Mucosa of gallbladder (tissue), 1 donor: ENCODE measurements around the gene CEACAM4. TPM values are rescaled to one million over a fixed set of nuclear protein-coding genes. Genes with fewer than 3 reads are reported as not detected.
"Not testable (repeated sequence)": the region's sequence is repeated elsewhere in the genome, so short reads cannot be mapped to it uniquely, and the experiment has no call there.

ENCODE experiments used
- DNase-seq: peaks from one replicate; pipeline ENCODE4 v3.0.0-alpha.2; 2020; ENCODE audit warnings: low spot score
- total RNA-seq: library from RNA; stranded (reverse); gene quantifications from one replicate; pipeline ENCODE4 v1.2.1, GENCODE V29; 2021
- donor health status: DM: no; HTN: no; CAD: no.

The CEACAM4 gene
- 0.35 TPM for total RNA-seq

DNA sequence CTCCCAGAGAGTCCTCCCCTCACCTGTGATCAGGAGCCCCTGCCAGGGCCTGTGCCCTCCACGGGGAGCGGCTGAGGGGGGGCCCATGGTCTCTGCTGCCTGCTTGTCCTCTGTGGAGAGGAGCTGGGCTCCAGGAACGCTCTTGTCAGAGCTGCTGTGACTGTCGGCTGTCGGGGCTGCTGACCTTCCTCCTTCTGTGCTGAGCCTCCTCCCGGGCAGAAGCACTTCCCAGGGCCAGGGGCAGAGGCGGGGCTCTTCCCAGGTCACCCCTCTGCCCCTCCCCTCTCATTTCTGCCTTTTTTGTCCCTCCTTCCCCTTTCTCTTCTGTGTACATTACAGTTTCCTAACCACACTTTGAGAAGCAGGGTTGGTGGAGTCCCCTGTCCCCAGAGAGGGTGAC is at the start of gene CEACAM4:
Gene CEACAM4, minus strand, starts transcription at position 198 of the 400 bp plus-strand sequence. Its CDS starts 111 bp downstream, at position 87.
- no peak for DNase-seq

DNA sequence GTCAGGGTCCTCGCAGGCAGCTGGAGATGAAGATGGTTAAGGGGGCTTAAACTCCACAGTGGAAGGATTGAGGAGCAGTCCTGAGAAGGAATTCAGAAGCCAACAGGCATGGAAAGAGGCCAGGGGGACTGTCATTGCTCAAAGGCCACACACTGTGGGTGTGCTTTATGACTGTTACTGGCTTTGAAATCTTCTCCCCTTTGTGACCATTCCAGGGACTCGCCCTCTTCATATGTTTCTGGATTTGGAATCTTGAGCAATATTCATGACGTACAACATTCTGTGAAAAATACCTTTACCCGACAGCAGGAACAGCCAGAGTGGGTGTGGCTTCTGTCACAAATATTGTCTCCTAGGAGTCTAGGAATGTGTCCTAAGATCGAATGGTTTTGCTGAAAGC is 44.6 kb upstream of the CEACAM4 start:
- DNase-seq = no peak

DNA sequence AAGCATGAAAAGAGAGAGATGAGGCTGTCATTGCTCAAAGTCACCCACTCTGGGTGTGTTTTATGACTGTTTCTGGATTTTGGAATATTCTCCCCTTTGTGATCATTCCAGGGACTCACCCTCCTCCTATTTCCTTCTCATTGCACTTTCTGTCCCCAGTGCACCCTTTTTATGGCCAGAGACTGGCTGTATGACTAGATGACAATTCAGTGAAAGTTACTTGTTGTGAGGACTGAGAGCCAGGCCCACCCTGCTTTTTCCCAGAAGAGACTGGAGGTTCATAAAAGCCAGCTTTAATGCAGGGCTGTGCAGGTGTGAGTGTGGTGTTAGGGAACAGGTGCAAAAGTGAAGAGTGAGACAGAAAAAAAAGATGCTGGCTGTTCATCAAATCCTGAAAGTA is 43.9 kb upstream of the CEACAM4 start:
- no peak for DNase-seq

DNA sequence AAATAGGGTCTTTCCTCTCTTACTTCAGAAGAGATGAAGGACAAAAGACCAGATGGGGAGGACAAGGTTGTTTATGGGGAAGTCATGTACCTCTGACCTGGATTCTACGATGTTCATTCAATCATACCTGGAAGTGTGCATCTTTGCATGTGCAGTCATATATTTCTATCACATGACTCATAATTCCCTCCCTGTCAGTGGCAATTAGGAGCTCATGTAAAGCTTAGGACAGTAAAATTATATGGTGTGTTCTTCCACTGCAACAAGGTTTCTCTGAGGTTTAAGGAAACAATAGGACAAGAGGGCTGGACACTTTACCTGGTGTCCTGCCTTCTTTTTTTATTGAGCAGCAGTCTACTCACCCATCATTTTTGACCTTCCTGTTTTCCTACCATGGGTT is 41.4 kb upstream of the CEACAM4 start:
- DNase-seq = no peak

DNA sequence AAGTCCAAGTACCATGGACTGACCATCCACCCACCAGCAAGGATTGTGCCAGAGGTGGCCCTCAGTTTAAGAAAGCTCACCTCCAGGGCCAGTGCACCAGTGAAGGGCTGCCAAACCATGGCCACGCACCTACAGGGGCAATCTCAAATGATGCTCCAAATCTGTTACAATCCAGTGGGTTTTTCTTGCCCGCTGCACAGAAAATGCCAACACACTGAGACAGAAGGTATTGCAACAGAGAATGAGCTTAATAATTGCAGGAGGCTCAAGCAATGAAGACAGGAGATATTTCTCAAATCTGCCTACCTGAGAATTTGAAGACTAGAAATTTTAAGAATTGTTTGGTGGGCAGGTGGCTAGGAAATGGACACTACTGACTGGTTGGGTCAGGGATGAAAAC is 39.2 kb upstream of the CEACAM4 start:
- DNase-seq = no peak

DNA sequence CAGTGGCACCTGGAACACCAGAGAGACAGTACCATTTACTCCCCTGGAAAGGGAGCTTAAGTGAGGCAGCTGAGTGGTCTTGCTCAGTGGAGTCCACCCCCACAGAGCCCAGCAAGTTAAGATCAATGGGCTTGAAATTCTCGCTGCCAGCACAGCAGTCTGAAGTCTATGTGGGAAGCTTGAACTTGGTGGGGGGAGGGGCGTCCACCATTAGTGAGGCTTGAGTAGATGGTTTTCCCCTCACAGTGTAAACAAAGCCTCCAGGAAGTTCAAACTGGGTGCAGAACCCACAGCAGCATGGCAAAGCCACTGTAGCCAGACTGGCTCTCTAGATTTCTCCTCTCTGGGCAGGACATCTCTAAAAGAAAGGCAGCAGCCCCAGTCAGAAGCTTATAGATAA is 30.3 kb upstream of the CEACAM4 start:
- DNase-seq = peak; percentile 37

DNA sequence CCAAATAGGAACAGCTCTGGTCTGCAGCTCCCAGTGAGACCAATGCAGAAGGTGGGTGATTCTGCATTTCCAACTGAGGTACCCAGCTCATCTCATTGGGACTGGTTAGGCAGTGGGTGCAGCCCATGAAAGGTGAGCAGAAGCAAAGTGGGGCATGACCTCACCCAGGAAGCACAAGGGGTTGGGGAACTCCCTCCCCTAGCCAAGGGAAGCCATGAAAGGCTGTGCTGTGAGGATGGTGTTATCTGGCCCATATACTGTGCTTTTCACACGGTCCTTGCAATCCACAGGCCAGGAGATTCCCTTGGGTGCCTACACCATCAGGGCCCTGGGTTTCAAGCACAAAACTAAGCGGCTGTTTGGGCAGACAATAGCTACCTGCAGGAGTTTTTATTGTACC is 29.9 kb upstream of the CEACAM4 start:
- not testable (repeated sequence) for DNase-seq

DNA sequence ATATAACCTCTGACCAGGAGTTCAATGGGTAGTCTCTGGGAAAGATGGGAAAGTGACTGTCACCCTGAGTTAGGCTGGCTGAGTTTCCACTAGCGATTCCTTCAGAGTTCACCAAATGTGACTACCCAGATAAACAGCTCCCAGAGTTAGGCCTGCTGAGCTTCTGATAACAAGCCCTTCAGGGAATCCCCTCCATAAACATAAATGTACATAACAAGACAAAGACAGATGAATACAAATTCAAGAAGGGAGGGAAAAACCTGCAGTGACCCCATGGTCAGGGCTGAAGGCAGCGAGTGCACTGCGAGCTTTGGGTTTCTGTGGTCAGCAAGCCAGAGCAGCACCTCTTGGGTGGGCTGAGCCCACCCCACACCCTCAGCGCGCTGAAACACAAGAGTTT is 25.4 kb upstream of the CEACAM4 start:
- DNase-seq = no peak

DNA sequence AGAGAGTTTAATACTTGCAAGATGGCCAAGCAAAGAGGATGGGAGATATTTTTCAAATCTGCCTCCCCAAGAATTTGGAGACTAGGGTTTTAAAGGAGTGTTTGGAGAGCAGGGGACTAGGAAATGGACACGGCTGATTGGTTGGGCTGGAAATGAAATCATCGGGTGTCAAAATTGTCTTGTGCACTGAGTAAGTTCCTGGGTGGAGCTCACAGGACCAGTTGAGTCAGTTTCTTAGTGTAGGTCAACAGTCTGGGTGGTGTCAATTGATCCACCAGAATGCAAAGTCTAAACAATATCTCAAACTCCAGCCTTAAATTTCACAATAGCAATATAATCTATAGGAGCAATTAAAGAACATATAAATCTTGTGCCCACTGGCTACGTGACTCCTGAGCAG is 23.0 kb upstream of the CEACAM4 start:
- peak; percentile 68 for DNase-seq

DNA sequence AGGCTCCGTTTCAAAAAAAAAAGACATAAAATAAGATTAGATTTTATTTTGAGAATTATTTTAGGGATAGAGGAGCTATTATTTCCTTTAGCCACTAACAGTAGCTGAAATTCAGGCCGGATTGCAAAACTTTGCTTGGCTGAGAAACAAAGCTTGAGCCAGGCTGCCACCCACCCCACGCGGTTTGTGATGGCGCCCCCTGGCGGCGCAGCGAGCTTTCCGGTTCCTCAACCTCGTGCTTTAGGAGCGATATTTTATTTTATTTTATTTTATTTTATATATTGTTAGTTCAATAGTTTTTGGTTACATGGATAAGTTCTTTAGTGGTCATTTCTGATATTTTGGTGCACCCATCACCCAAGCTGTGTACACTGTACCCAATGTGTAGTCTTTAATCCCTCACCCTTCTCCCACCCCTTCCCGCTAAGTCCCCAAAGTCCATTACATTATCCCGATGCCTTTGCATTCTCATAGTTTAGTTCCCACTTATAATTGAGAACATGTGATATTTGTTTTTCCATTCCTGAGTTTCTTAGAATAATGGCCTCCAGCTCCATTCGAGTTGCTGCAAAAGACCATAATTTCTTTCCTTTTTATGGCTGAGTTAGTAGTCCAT is 19.8 kb upstream of the CEACAM4 start:
- no peak for DNase-seq

DNA sequence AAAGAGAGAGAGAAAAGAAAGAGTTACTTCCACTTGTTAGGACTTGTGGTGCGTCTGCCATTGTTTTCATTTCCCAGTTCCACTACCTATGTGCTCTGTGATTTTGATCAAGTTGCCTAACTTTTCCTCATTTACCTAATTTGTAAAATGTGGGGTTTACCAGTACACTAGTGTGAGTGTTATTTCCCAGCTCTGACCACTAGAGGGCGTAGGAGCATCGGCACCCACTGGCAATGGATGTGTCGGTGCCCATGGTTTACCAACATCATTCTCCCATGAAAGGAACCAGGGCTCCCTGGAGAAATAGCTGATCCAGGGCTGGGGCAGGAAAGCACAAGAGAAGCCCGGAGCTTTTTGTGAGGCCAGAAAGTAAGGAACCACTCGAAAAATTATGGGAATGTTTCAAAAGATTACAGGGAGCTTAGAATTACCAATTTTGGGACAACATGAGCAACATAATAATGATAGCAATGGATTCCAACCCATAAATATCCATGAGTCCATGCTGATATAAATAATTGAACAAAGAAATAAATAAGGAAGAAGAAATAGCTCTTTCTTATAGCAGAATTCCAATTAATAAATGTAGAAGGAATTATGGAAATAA is 15.1 kb upstream of the CEACAM4 start:
- DNase-seq = peak; percentile 78

DNA sequence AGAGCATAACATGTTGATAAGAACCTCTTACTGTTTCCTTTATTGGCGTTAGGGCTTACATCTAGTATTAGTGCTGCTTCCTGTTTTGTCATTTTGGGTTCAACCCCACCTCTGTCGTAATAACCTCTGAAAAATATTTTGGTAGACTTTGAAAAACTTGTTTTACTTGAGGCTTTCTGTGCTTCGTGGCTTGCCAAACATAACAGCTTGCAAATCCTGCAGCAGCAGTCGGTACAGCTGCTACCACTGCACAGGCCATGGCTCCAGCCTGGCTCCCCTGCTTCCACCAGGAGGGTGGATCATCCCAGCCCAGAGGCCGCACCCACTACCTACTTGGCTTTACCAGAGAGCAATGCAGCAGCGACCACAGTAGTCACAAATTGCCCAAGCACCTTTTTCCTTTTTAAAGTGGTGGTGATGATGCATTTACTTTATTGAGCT is 11.8 kb upstream of the CEACAM4 start:
- DNase-seq = no peak

DNA sequence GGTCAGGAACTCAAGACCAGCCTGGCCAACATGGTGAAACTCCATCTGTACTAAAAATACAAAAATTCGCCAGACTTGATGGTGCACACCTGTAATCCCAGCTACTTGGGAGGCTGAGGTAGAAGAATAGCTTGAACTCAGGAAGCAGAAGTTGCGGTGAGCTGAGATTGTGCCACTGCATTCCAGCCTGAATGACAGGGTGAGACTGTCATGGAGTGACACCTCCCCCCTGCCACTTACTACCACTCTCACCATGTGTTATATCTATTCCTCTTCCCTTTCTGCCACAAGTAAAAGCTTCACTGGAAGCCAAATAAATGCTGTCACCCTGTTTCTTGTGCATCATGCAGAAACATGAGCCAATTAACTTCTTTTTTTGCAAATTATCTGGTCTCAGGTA is 10.6 kb upstream of the CEACAM4 start:
- DNase-seq = no peak

DNA sequence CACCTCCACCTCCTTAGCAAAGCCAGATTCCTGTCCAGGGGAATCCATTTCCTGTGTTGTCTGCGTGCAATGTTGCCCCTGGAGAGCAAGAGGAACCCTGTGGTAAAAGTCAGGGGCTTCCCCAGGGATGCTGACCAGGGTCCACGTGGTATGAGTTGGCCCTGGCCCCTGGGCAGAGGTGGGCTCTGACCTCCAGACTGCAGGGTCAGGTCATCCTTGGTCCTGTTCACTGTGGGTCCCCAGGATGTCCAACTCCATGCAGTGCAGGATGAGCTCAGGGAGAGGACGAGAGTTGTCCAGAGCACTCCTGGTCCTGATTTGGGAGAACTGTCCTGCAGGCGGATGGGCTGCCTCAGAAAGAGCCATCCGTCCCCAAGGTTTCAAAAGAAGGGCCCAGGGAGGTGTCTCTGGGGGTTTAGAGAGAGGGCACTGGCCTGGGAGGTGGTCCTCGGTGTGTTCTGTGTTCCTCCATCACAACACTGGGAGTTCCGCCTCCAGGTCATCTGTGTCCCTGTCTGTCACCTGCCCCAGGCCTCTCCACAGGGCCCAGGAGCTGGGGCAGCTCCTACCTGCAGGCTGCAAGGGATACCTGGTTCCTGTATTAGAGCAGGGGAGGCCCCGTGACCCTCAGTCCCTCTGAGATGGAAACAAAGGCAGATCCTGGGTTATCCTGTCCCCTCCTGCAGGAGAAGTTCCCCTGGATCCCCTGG is 1.2 kb upstream of the CEACAM4 start:
- DNase-seq = no peak

DNA sequence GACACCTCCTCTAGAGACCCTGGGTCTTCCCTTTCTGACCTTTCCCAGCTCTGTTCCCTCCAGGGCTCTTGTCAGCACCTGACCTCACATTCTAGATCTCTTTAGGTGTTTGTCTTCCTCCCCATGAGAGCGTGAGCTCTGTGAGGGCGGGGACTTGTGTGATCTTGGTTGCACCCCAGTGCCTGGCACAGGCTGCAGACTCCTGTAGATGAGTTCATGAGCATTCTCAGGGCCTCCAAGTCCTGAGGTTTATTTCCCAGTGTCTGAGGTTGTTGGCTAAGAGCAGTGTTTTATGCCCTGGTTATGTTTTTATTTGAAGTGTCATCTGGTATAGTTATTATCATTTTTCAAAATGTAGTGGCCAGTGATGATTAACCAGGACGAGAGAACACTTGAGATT is 596 bp downstream of the CEACAM4 start:
- DNase-seq = peak; percentile 8

DNA sequence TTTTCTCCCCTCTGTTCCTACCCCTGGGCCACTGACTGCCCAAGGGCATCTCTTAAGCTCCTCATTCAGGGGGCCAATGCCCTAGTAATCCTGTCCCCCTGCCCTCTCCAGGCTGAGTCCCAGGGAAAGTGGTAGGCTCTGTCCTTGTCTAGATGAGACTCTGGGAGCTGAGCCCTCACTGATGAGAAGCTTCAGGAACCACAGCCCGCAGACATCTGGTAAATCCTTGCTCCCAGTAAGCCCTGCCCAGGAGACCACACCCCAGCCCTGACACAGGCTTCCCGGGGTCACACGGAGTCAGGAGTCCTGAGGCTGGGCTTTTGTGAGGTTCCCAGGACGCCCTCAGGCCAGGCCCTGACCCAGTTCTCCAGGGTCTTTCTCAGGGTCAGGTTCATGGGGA is 1.9 kb downstream of the CEACAM4 start:
- DNase-seq = no peak

DNA sequence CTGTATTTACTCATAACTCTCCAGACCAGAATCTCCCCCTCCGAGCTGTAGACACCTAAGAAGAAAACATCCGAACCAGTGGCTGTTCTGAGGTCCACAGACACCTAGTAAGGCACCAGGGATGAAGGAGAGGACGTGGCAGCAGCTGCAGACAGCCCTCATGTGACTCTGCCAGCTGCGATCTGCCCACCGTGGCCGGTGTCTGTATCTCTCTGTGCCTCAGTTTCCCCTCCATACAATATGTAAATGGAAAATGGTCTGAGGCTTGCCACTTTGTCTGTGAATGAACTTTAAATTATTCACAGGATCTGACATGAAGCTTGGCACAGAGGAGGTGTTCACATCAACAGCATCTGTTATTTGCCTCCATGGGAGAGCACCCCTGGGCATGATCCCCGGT is 2.4 kb downstream of the CEACAM4 start:
- no peak for DNase-seq

DNA sequence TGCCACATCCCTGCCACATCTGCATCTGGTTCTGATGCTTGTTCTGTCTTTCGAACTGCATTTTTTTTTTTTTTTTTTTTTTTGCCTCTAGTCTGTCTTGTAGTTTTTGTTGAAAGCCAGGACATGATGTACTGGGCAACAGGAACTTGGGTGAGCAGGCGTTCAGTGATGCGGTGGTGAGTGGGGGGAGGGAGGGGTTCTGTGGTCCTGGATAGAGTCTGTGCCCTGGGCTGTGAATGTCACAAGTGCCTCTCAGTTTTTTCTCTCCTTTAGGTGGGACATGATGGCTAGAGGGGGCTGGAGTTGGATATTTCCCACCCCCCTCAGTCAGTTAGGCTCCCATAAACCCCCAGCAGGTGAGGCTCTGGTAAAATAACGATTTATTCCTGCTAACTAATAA is 3.5 kb downstream of the CEACAM4 start:
- DNase-seq = no peak

DNA sequence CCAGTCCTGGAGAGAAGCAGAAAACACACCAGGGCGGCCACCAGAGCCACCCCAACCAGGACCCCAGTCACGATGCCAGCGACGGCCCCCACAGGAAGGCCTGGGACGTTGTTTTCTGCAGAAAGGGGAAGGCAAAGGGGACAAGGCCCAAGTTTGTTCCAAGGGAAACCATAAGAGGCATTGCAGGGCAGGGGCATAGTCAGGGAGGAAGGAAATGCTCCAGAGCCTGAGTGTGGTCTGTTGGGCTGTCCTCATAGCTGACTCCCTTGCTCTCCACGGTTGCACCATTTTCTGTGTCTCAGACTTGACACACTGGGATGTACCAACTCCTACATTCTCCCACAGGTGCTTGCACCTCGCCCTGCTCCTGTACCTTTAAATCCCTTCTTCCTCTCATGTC is 5.2 kb downstream of the CEACAM4 start:
- no peak for DNase-seq

DNA sequence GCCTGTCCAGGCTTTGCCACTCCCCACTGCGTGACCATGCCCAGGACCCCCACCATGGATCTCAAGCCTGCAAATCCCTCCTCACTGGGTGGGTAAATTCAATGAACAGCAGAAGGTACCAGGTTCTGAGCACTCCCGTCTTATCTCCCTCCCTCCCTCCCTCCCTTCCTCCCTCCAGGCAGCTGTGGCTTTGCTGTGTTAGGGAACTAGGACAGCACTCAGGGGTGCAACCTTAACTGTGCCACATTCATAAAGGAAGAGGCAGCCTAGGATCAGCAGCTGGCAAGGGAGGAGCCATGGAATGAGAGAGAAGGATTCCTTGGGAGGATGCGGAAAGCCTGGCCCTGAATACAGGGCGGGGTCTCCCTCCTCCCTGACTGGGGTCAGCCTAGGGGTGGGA is 5.6 kb downstream of the CEACAM4 start:
- DNase-seq = no peak

DNA sequence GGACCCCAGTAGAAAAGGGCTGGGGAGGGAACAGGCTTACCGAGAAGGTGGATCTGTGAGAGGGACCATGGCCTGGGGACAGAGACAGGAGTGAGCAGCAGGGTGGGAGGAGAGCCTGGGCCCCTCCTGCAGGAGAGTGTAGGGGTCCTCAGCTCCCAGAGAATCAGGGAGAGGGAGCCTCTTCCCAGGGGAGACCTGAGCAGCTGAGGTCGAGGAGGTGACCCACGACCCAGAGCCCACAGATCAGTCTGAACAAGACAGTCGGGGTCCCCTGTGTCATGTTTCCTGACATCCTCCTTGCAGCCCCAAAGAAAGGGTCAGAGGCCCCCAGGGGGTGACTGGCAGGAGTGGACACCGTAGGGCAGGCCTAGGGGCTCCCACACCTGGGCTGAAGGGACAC is 6.7 kb downstream of the CEACAM4 start:
- DNase-seq = no peak

DNA sequence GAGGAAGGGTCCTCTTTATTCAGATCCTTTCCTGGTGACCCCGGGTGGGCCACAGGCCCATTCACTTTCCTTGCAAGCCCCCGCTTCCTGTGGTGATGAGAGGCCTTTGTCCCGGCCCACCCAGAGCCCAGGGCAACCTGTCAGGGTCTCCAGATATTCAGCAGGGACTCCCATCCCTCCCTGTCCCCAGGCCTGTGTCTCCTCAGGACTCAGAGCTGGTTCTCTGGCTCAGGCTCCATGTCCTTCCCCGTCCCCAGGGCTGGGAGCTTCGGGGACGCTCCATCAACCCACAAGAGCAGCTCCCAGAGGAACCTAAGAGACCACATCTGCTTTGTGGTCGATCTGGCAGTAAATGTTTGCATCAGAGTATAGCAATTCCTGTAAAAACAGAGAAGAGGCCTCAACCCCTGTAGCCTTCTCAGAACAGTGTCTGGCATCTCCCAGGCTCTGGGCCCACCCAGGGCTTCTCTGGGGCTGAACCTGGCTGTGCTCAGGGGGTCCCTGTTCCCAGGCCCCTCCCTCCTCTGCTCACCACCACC is 7.8 kb downstream of the CEACAM4 start:
- DNase-seq = no peak
